Measurements from ENCODE around the gene ERVMER34-1. TPM values are rescaled to one million over a fixed set of nuclear protein-coding genes. Genes with fewer than 3 reads are reported as not detected.

Gene ERVMER34-1
- total and polyA plus RNA-seq, 2 donors (not counting 3 experiments of a cell fraction or from before 2014, with no cell fraction given), result 0.03 TPM; not detected in 1

GRCh38 chr4:52711272-52711671 lies 40.0 kb downstream of the ERVMER34-1 start:
- H3K36me3 ChIP-seq (ENCODE audit: control insufficient read depth in 2 of 2, extremely low read depth in 1 of 2, insufficient read depth in 2 of 2, low read length in 2 of 2), result peaks cover 2 to 8% of the 10 kb centered on the region in 2 experiments
- TF ChIP-seq JUN (IDR thresholded peaks at IDR 0.05; ENCODE audit: borderline replicate concordance, insufficient read depth, insufficient read length, low read depth), result no peak
- TF ChIP-seq CTCF (IDR thresholded peaks at IDR 0.05; ENCODE audit: extremely low read depth in 1 of 2, insufficient read depth in 1 of 2, low read depth in 1 of 2, low read length in 2 of 2), result no peak
- TF ChIP-seq FOS (IDR thresholded peaks at IDR 0.05; ENCODE audit: borderline replicate concordance, insufficient read depth, low read length), result no peak
- no peak for TF ChIP-seq POLR2AphosphoS5 (IDR thresholded peaks at IDR 0.05; ENCODE audit: insufficient read depth, low read depth, low read length)
- TF ChIP-seq MYC (IDR thresholded peaks at IDR 0.05; ENCODE audit: low read depth, low read length), result no peak
- no peak for TF ChIP-seq POLR2A (IDR thresholded peaks at IDR 0.05; ENCODE audit: low read depth, low read length)
- TF ChIP-seq EZH2 (IDR thresholded peaks at IDR 0.05; ENCODE audit: borderline replicate concordance, low read depth, low read length, severe bottlenecking), result no peak
- no peak for TF ChIP-seq MAX (IDR thresholded peaks at IDR 0.05; ENCODE audit: insufficient read depth, insufficient read length)
- TF ChIP-seq GATA2 (IDR thresholded peaks at IDR 0.05; ENCODE audit: insufficient read depth, insufficient read length, low read depth, low read length), result no peak
- no peak overlapping the region for H2AFZ ChIP-seq (ENCODE audit: low read depth, low read length)
- DNase-seq (ENCODE audit: low read depth, low spot score), result no peak
- no peak for FAIRE-seq
- H3K9me3 ChIP-seq (replicated peaks; ENCODE audit: control insufficient read depth, insufficient read depth, low read length), result no peaks in the 10 kb centered on the region
- BruUV-seq (replicated peaks), result no TSS peak
- no peak overlapping the region for H3K4me3 ChIP-seq (replicated peaks in 1 of 3; ENCODE audit: insufficient read depth in 1 of 3, low read depth in 1 of 3, low read length in 3 of 3)
- no peak overlapping the region for H3K9ac ChIP-seq (replicated peaks; ENCODE audit: extremely low read depth, insufficient read depth, low read length)
- ChIA-PET POLR2A (no interaction called here), CTCF (interaction anchor here (1.5 to 2.6 kb wide), 2 partner anchors 49 to 166 kb away, joined by 5 to 16 read pairs; no protein-coding TSS in a partner anchor)
- H3K9me1 ChIP-seq (replicated peaks; ENCODE audit: control insufficient read depth, extremely low read depth, insufficient read depth, low read length), result no peaks in the 10 kb centered on the region
- peaks cover 30% of the 10 kb centered on the region for H3K79me2 ChIP-seq (ENCODE audit: control insufficient read depth, insufficient read depth, low read length)
- no peak overlapping the region for H3K4me2 ChIP-seq (ENCODE audit: insufficient read depth, low read length)
- no peak overlapping the region for H3K27ac ChIP-seq (ENCODE audit: insufficient read depth, low read depth, low read length)
- H4K20me1 ChIP-seq (replicated peaks; ENCODE audit: control insufficient read depth, extremely low read depth, insufficient read depth, low read length), result no peaks in the 10 kb centered on the region
- dilution Hi-C loops (cut with MboI; ENCODE audit: extremely low pct_ligation_motif_present, low sequenced_read_pairs) (no loop called here), intact Hi-C loops (cut with micrococcal nuclease) (loop anchor here (5.0 to 10.0 kb wide), 3 partner anchors 69 to 1521 kb away; no protein-coding TSS in a partner anchor)
- peaks cover 30% of the 10 kb centered on the region for H3K4me1 ChIP-seq (ENCODE audit: control insufficient read depth, extremely low read depth, insufficient read depth, low read length)
- peaks cover 0 to 5% of the 10 kb centered on the region in 2 experiments for H3K27me3 ChIP-seq (ENCODE audit: control insufficient read depth in 2 of 2, insufficient read depth in 2 of 2, low read length in 2 of 2)

Data from endothelial cell of umbilical vein (primary cell).